Measurements from ENCODE around the gene NEK11.

NEK11 gene

GRCh38 chr3:131026321-131027151 is at the start of gene NEK11, which contains the start of gene ASTE1:
Gene NEK11 (plus strand): TSS chr3:131026877. CDS start chr3:131029709, 2,832 bp downstream.
Gene ASTE1 (minus strand): TSS chr3:131026825. CDS start chr3:131025306, 1,519 bp downstream.
- DNase-seq (ENCODE audit: insufficient read length, low spot score) (peak; percentile 81), FAIRE-seq (peak; percentile 65)

- FAIRE-seq (no peak), DNase-seq (ENCODE audit: insufficient read length, low spot score) (no peak)
These were observed 47.6 kb upstream of the NEK11 start for GRCh38 chr3:130979117-130979516.

GRCh38 chr3:130981469-130981868 is 45.2 kb upstream of the NEK11 start:
- no peak for FAIRE-seq
- no peak for DNase-seq (ENCODE audit: insufficient read length, low spot score)

GRCh38 chr3:130990282-130990681 is 36.4 kb upstream of the NEK11 start:
- no peak for FAIRE-seq
- no peak for DNase-seq (ENCODE audit: insufficient read length, low spot score)

- FAIRE-seq (no peak), DNase-seq (ENCODE audit: insufficient read length, low spot score) (no peak)
These were observed 35.6 kb upstream of the NEK11 start for GRCh38 chr3:130991126-130991525.

- no peak for FAIRE-seq
- no peak for DNase-seq (ENCODE audit: insufficient read length, low spot score)
These were observed 34.3 kb upstream of the NEK11 start for GRCh38 chr3:130992344-130992743.

- DNase-seq (ENCODE audit: insufficient read length, low spot score), result no peak
- no peak for FAIRE-seq
These were observed 29.4 kb upstream of the NEK11 start for GRCh38 chr3:130997289-130997688.

GRCh38 chr3:131001071-131001470 is 25.6 kb upstream of the NEK11 start:
- no peak for DNase-seq (ENCODE audit: insufficient read length, low spot score)
- no peak for FAIRE-seq

GRCh38 chr3:131004603-131005002 is 22.1 kb upstream of the NEK11 start:
- FAIRE-seq, result no peak
- no peak for DNase-seq (ENCODE audit: insufficient read length, low spot score)

GRCh38 chr3:131007256-131007655 is 19.4 kb upstream of the NEK11 start:
- FAIRE-seq (no peak), DNase-seq (ENCODE audit: insufficient read length, low spot score) (no peak)

- no peak for DNase-seq (ENCODE audit: insufficient read length, low spot score)
- no peak for FAIRE-seq
These were observed 18.9 kb upstream of the NEK11 start for GRCh38 chr3:131007782-131008181.

- DNase-seq (ENCODE audit: insufficient read length, low spot score) (no peak), FAIRE-seq (no peak)
These were observed 18.4 kb upstream of the NEK11 start for GRCh38 chr3:131008326-131008725.

- DNase-seq (ENCODE audit: insufficient read length, low spot score) (no peak), FAIRE-seq (no peak)
These were observed 17.0 kb upstream of the NEK11 start for GRCh38 chr3:131009698-131010097.

- DNase-seq (ENCODE audit: insufficient read length, low spot score), result no peak
- no peak for FAIRE-seq
These were observed 7.7 kb upstream of the NEK11 start for GRCh38 chr3:131018970-131019369.

GRCh38 chr3:131020122-131020693 is 6.5 kb upstream of the NEK11 start:
- DNase-seq (ENCODE audit: insufficient read length, low spot score), result no peak
- no peak for FAIRE-seq

GRCh38 chr3:131025539-131025938 is 1.1 kb upstream of the NEK11 start:
- no peak for FAIRE-seq
- DNase-seq (ENCODE audit: insufficient read length, low spot score), result no peak

- DNase-seq (ENCODE audit: insufficient read length, low spot score), result no peak
- no peak for FAIRE-seq
These were observed 2.2 kb downstream of the NEK11 start for GRCh38 chr3:131028844-131029243.

GRCh38 chr3:131031660-131032059 is 5.0 kb downstream of the NEK11 start:
- FAIRE-seq, result no peak
- DNase-seq (ENCODE audit: insufficient read length, low spot score), result no peak

GRCh38 chr3:131033480-131034080 is 6.9 kb downstream of the NEK11 start:
- DNase-seq (ENCODE audit: insufficient read length, low spot score) (no peak), FAIRE-seq (no peak)

GRCh38 chr3:131036200-131036816 is 9.6 kb downstream of the NEK11 start:
- FAIRE-seq, result no peak
- DNase-seq (ENCODE audit: insufficient read length, low spot score), result no peak

- no peak for FAIRE-seq
- no peak for DNase-seq (ENCODE audit: insufficient read length, low spot score)
These were observed 10.3 kb downstream of the NEK11 start for GRCh38 chr3:131036986-131037385.

All from HTR-8/SVneo (cell line).